ENCODE results near the gene KLHL7. TPM values are rescaled to one million over a fixed set of nuclear protein-coding genes. Genes with fewer than 3 reads are reported as not detected.

The KLHL7 gene
- total and polyA plus RNA-seq, 2 experiments from 2014 or later, result 33.9 to 34.9 TPM

GRCh38 chr7:23212841-23213240 is 107.3 kb downstream of the KLHL7 start:
- H3F3A ChIP-seq (ENCODE audit: insufficient read depth), result no peaks in the 10 kb centered on the region
- no peaks in the 10 kb centered on the region for H3K36me3 ChIP-seq (ENCODE audit: low read depth)
- no peaks in the 10 kb centered on the region for H3K27me3 ChIP-seq (replicated peaks; ENCODE audit: insufficient read depth)
- DNase-seq, result no peak
- H3K9me3 ChIP-seq (ENCODE audit: low read depth), result no peaks in the 10 kb centered on the region
- H3K27ac ChIP-seq, result no peak overlapping the region
- WGBS, 2 experiments (ENCODE audit: low coverage in 1 of 2, low lambda C conversion rate in 2 of 2, missing lambda C conversion rate in 2 of 2), result 58 to 66% methylated on average over 4 of the region's 4 CpGs
- in situ Hi-C loops (cut with MboI), result no loop called here
- no peaks in the 10 kb centered on the region for H3K79me2 ChIP-seq (ENCODE audit: insufficient read depth)
- no peaks in the 10 kb centered on the region for H3K9me2 ChIP-seq (ENCODE audit: insufficient read depth)
- no peaks in the 10 kb centered on the region for H4K20me1 ChIP-seq (ENCODE audit: insufficient read depth)
- peaks cover 3% of the 10 kb centered on the region; the same call in 1 of the 2 replicates for H3K4me1 ChIP-seq (ENCODE audit: insufficient read depth)
- no peak overlapping the region for H2AFZ ChIP-seq
- TF ChIP-seq EZH2 (IDR thresholded peaks at IDR 0.05; ENCODE audit: insufficient read depth, poor library complexity, severe bottlenecking), result no peak
- no peak for TF ChIP-seq EZH2phosphoT487 (IDR thresholded peaks at IDR 0.05; ENCODE audit: insufficient read depth, low read depth)
- H3K9ac ChIP-seq, result no peak overlapping the region
- no peak overlapping the region for H3K4me3 ChIP-seq
- no peak overlapping the region for H3K4me2 ChIP-seq (ENCODE audit: unreplicated experiment)

- no peaks in the 10 kb centered on the region for H3F3A ChIP-seq (ENCODE audit: insufficient read depth)
- no peak overlapping the region for H3K4me3 ChIP-seq
- no peaks in the 10 kb centered on the region for H3K79me2 ChIP-seq (ENCODE audit: insufficient read depth)
- 92 to 93% methylated on average over 11 of the region's 11 CpGs for WGBS, 2 experiments (ENCODE audit: low coverage in 1 of 2, low lambda C conversion rate in 2 of 2, missing lambda C conversion rate in 2 of 2)
- no peaks in the 10 kb centered on the region for H4K20me1 ChIP-seq (ENCODE audit: insufficient read depth)
- no peaks in the 10 kb centered on the region for H3K9me3 ChIP-seq (ENCODE audit: low read depth)
- in situ Hi-C loops (cut with MboI), result no loop called here
- H3K27ac ChIP-seq, result no peak overlapping the region
- no peaks in the 10 kb centered on the region for H3K9me2 ChIP-seq (ENCODE audit: insufficient read depth)
- H3K36me3 ChIP-seq (ENCODE audit: low read depth), result no peaks in the 10 kb centered on the region
- DNase-seq, result no peak
- no peaks in the 10 kb centered on the region for H3K4me1 ChIP-seq (ENCODE audit: insufficient read depth)
- no peaks in the 10 kb centered on the region for H3K27me3 ChIP-seq (replicated peaks; ENCODE audit: insufficient read depth)
- no peak overlapping the region for H3K9ac ChIP-seq
- H2AFZ ChIP-seq, result no peak overlapping the region
- TF ChIP-seq EZH2 (IDR thresholded peaks at IDR 0.05; ENCODE audit: insufficient read depth, poor library complexity, severe bottlenecking) (no peak), EZH2phosphoT487 (IDR thresholded peaks at IDR 0.05; ENCODE audit: insufficient read depth, low read depth) (no peak)
- H3K4me2 ChIP-seq (ENCODE audit: unreplicated experiment), result no peak overlapping the region
Measured at GRCh38 chr7:23213755-23214154, 108.2 kb downstream of the KLHL7 start.

- no peak overlapping the region for H2AFZ ChIP-seq
- H3K36me3 ChIP-seq (ENCODE audit: low read depth), result no peaks in the 10 kb centered on the region
- no peak overlapping the region for H3K27ac ChIP-seq
- no peaks in the 10 kb centered on the region for H3K4me1 ChIP-seq (ENCODE audit: insufficient read depth)
- no peaks in the 10 kb centered on the region for H3K9me3 ChIP-seq (ENCODE audit: low read depth)
- no peaks in the 10 kb centered on the region for H4K20me1 ChIP-seq (ENCODE audit: insufficient read depth)
- no peaks in the 10 kb centered on the region for H3F3A ChIP-seq (ENCODE audit: insufficient read depth)
- H3K27me3 ChIP-seq (replicated peaks; ENCODE audit: insufficient read depth), result no peaks in the 10 kb centered on the region
- no peak overlapping the region for H3K4me2 ChIP-seq (ENCODE audit: unreplicated experiment)
- H3K4me3 ChIP-seq, result no peak overlapping the region
- no peak for TF ChIP-seq EZH2 (IDR thresholded peaks at IDR 0.05; ENCODE audit: insufficient read depth, poor library complexity, severe bottlenecking)
- TF ChIP-seq EZH2phosphoT487 (IDR thresholded peaks at IDR 0.05; ENCODE audit: insufficient read depth, low read depth), result no peak
- 59 to 63% methylated on average over 5 of the region's 5 CpGs for whole genome bisulfite sequencing, 2 experiments (ENCODE audit: low coverage in 1 of 2, low lambda C conversion rate in 2 of 2, missing lambda C conversion rate in 2 of 2)
- in situ Hi-C loops (cut with MboI), result no loop called here
- no peak overlapping the region for H3K9ac ChIP-seq
- no peak for DNase-seq
- no peaks in the 10 kb centered on the region for H3K9me2 ChIP-seq (ENCODE audit: insufficient read depth)
- no peaks in the 10 kb centered on the region for H3K79me2 ChIP-seq (ENCODE audit: insufficient read depth)
Measured at GRCh38 chr7:23214423-23214822, 108.8 kb downstream of the KLHL7 start.

- Histone ChIP-seq H3K9me2 (ENCODE audit: insufficient read depth) (no peaks in the 10 kb centered on the region), H2AFZ (no peak overlapping the region), H3K79me2 (ENCODE audit: insufficient read depth) (no peaks in the 10 kb centered on the region), H3K27ac (no peak overlapping the region), H3K27me3 (replicated peaks; ENCODE audit: insufficient read depth) (no peaks in the 10 kb centered on the region), H4K20me1 (ENCODE audit: insufficient read depth) (no peaks in the 10 kb centered on the region), H3K9ac (no peak overlapping the region), H3K4me3 (no peak overlapping the region), H3K4me2 (ENCODE audit: unreplicated experiment) (no peak overlapping the region), H3K4me1 (ENCODE audit: insufficient read depth) (no peaks in the 10 kb centered on the region), H3K9me3 (ENCODE audit: low read depth) (no peaks in the 10 kb centered on the region), H3K36me3 (ENCODE audit: low read depth) (no peaks in the 10 kb centered on the region), H3F3A (ENCODE audit: insufficient read depth) (no peaks in the 10 kb centered on the region)
- DNase-seq, result no peak
- WGBS, 2 experiments (ENCODE audit: low coverage in 1 of 2, low lambda C conversion rate in 2 of 2, missing lambda C conversion rate in 2 of 2), result 77 to 88% methylated on average over 3 to 6 of the region's 6 CpGs
- in situ Hi-C loops (cut with MboI), result no loop called here
- no peak for TF ChIP-seq EZH2 (IDR thresholded peaks at IDR 0.05; ENCODE audit: insufficient read depth, poor library complexity, severe bottlenecking)
- TF ChIP-seq EZH2phosphoT487 (IDR thresholded peaks at IDR 0.05; ENCODE audit: insufficient read depth, low read depth), result no peak
Measured at GRCh38 chr7:23214938-23215337, 109.4 kb downstream of the KLHL7 start.

- no peaks in the 10 kb centered on the region for H3K9me3 ChIP-seq (ENCODE audit: low read depth)
- no peaks in the 10 kb centered on the region for H4K20me1 ChIP-seq (ENCODE audit: insufficient read depth)
- H3K4me3 ChIP-seq, result no peak overlapping the region
- no peak overlapping the region for H3K9ac ChIP-seq
- no peak overlapping the region for H3K27ac ChIP-seq
- H3K79me2 ChIP-seq (ENCODE audit: insufficient read depth), result no peaks in the 10 kb centered on the region
- H3K36me3 ChIP-seq (ENCODE audit: low read depth), result no peaks in the 10 kb centered on the region
- no peak for TF ChIP-seq EZH2phosphoT487 (IDR thresholded peaks at IDR 0.05; ENCODE audit: insufficient read depth, low read depth)
- no peak for TF ChIP-seq EZH2 (IDR thresholded peaks at IDR 0.05; ENCODE audit: insufficient read depth, poor library complexity, severe bottlenecking)
- H3K4me2 ChIP-seq (ENCODE audit: unreplicated experiment), result no peak overlapping the region
- no peaks in the 10 kb centered on the region for H3K27me3 ChIP-seq (replicated peaks; ENCODE audit: insufficient read depth)
- in situ Hi-C loops (cut with MboI), result no loop called here
- no peak for DNase-seq
- H3K4me1 ChIP-seq (ENCODE audit: insufficient read depth), result no peaks in the 10 kb centered on the region
- no peaks in the 10 kb centered on the region for H3K9me2 ChIP-seq (ENCODE audit: insufficient read depth)
- no peaks in the 10 kb centered on the region for H3F3A ChIP-seq (ENCODE audit: insufficient read depth)
- WGBS, 2 experiments (ENCODE audit: low coverage in 1 of 2, low lambda C conversion rate in 2 of 2, missing lambda C conversion rate in 2 of 2), result 41 to 43% methylated on average over 2 of the region's 2 CpGs
- no peak overlapping the region for H2AFZ ChIP-seq
Measured at GRCh38 chr7:23216021-23216420, 110.4 kb downstream of the KLHL7 start.
